Measurements from ENCODE around the gene GLT8D2. TPM values are rescaled to one million over a fixed set of nuclear protein-coding genes. Genes with fewer than 3 reads are reported as not detected.

The GLT8D2 gene
- total and polyA plus RNA-seq, 3 donors from 2014 or later: 5.7 to 17.3 (median 8.1) TPM

GRCh38 chr12:104056419-104056972 is 6.5 kb upstream of the GLT8D2 start:
- intact Hi-C loops (cut with DNase I; ENCODE audit: low total_unique reads): no loop called here
- Histone ChIP-seq H3K4me1 (peaks cover 4% of the 10 kb centered on the region), H3K9me3 (no peaks in the 10 kb centered on the region), H3K4me3 (no peak overlapping the region), H3K27ac (no peak overlapping the region), H3K27me3 (no peaks in the 10 kb centered on the region), H3K36me3 (ENCODE audit: low read depth, missing control alignments) (no peaks in the 10 kb centered on the region)
- WGBS, 2 donors: 61 to 71% methylated on average over 4 of the region's 4 CpGs
- TF ChIP-seq POLR2A (IDR thresholded peaks at IDR 0.05): no peak
- TF ChIP-seq, protein P1, sequence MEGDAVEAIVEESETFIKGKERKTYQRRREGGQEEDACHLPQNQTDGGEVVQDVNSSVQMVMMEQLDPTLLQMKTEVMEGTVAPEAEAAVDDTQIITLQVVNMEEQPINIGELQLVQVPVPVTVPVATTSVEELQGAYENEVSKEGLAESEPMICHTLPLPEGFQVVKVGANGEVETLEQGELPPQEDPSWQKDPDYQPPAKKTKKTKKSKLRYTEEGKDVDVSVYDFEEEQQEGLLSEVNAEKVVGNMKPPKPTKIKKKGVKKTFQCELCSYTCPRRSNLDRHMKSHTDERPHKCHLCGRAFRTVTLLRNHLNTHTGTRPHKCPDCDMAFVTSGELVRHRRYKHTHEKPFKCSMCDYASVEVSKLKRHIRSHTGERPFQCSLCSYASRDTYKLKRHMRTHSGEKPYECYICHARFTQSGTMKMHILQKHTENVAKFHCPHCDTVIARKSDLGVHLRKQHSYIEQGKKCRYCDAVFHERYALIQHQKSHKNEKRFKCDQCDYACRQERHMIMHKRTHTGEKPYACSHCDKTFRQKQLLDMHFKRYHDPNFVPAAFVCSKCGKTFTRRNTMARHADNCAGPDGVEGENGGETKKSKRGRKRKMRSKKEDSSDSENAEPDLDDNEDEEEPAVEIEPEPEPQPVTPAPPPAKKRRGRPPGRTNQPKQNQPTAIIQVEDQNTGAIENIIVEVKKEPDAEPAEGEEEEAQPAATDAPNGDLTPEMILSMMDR (IDR thresholded peaks at IDR 0.05): no peak
- DNase-seq: no peak

- no peak overlapping the region for H3K27ac ChIP-seq
- intact Hi-C loops (cut with DNase I; ENCODE audit: low total_unique reads): no loop called here
- H3K4me1 ChIP-seq: peaks cover 4% of the 10 kb centered on the region
- no peaks in the 10 kb centered on the region for H3K27me3 ChIP-seq
- WGBS, 2 donors: 36 to 37% methylated on average over 5 of the region's 5 CpGs
- TF ChIP-seq POLR2A (IDR thresholded peaks at IDR 0.05): no peak
- TF ChIP-seq, protein P1 (IDR thresholded peaks at IDR 0.05): no peak
- no peaks in the 10 kb centered on the region for H3K36me3 ChIP-seq (ENCODE audit: low read depth, missing control alignments)
- no peaks in the 10 kb centered on the region for H3K9me3 ChIP-seq
- no peak overlapping the region for H3K4me3 ChIP-seq
- DNase-seq: peak; percentile 74
These were observed 5.8 kb upstream of the GLT8D2 start for GRCh38 chr12:104055686-104056388.

DNA sequence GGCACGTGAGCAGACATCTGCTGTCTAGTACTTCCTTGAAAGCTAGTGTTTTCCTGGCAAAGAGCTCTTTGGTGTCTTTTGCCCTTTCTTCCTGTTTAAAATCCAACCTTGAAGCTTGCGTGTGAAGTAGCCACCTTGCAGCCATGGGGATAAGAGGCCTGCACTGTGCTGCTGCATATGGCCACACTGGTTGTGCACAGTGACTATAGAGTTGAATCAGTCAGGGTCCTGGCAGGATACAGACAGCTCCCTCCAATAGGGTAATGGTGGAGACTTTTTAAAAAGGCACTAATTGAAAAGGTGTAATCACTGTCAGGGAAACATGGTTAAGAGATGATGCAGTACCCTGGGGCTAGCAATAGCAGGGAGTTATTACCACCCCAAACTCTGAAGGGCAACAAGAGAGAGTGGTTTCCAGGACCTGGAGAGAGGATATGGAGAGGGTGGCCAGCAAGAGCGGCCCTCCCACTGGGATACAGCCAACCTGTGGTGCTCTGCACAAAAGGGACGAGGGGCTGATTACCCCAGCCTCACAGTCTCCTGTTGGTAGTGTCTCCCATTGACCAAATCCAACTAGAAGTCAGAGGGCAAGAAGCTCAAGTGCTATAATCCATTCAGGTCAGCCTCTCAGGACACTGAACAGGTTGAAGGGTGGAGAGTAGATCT is 4.8 kb upstream of the GLT8D2 start:
- Histone ChIP-seq H3K4me1 (peaks cover 4% of the 10 kb centered on the region), H3K4me3 (no peak overlapping the region), H3K9me3 (no peaks in the 10 kb centered on the region), H3K27me3 (no peaks in the 10 kb centered on the region), H3K36me3 (ENCODE audit: low read depth, missing control alignments) (no peaks in the 10 kb centered on the region), H3K27ac (no peak overlapping the region)
- 82 to 88% methylated on average over 4 of the region's 4 CpGs for WGBS, 2 donors
- no peak for DNase-seq
- TF ChIP-seq POLR2A (IDR thresholded peaks at IDR 0.05): no peak
- TF ChIP-seq, protein P1 (IDR thresholded peaks at IDR 0.05): no peak
- intact Hi-C loops (cut with DNase I; ENCODE audit: low total_unique reads): no loop called here

DNA sequence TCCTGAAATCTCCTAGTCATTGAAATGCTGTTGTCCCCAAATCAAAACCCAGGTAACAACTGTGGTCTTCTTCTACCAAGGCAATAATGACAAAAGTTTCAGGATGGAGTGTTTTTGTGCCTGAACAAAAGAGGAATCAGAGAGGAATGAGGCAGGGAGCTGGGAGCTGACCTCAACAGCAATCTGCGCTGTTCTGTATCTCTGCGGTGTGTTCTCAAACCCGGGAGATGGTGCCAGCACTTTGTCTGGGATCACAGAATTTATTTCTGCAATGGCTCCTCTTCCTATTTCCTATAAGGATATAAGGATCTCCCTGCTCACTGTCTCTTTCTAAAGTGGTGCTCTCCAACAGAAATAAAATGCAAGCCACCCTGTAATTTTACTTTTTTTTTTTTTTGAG is 449 bp upstream of the GLT8D2 start:
- no peaks in the 10 kb centered on the region for H3K36me3 ChIP-seq (ENCODE audit: low read depth, missing control alignments)
- peak overlapping the region in 1 of 2 donors; percentile 62 for H3K27ac ChIP-seq
- intact Hi-C loops (cut with DNase I; ENCODE audit: low total_unique reads): no loop called here
- H3K27me3 ChIP-seq: no peaks in the 10 kb centered on the region
- no peak for DNase-seq
- 3 to 19% methylated on average over 3 of the region's 3 CpGs for WGBS, 2 donors
- H3K4me1 ChIP-seq: peaks cover under 1% of the 10 kb centered on the region
- H3K9me3 ChIP-seq: no peaks in the 10 kb centered on the region
- H3K4me3 ChIP-seq: peak overlapping the region; percentile 37 to 56
- TF ChIP-seq, protein P1 (IDR thresholded peaks at IDR 0.05): no peak
- TF ChIP-seq POLR2A (IDR thresholded peaks at IDR 0.05): no peak

All from testis (tissue), 3 donors.